Nephron (organoid): Measurements from ENCODE around the gene GNAZ.

Source experiments
- H3K27ac Mint-ChIP-seq, 3 experiments: 2 replicates each; pipeline ENCODE4 v1.8.0; 2020; ENCODE audit warnings: mixed read lengths in 3 of 3, mild to moderate bottlenecking in 2 of 3, moderate library complexity in 1 of 3
- H3K27me3 Mint-ChIP-seq: 2 replicates; pipeline ENCODE4 v1.8.0; 2021; ENCODE audit warnings: low read depth, mild to moderate bottlenecking, moderate library complexity, mixed read lengths
- H3K36me3 Mint-ChIP-seq: 2 replicates; pipeline ENCODE4 v1.8.0; 2020; ENCODE audit warnings: low read depth, mixed read lengths
- H3K4me1 Mint-ChIP-seq: 2 replicates; pipeline ENCODE4 v1.8.0; 2020; ENCODE audit warnings: mixed read lengths
- H3K4me3 Mint-ChIP-seq, 3 experiments: 2 replicates each; pipeline ENCODE4 v1.8.0; 2020; ENCODE audit warnings: mild to moderate bottlenecking in 3 of 3, mixed read lengths in 3 of 3, moderate library complexity in 2 of 3
- H3K9me3 Mint-ChIP-seq: 2 replicates; pipeline ENCODE4 v1.8.0; 2020; ENCODE audit warnings: mixed read lengths
- TF ChIP-seq, protein P1 (sequence below), 3 experiments: fragments of 200-600 bp; sonication (generic); IDR thresholded peaks; one replicate each; pipeline ENCODE4 v1.5.0; 2021; ENCODE audit warnings: antibody characterized with exemption in 3 of 3; ENCODE audit not compliant: unreplicated experiment in 3 of 3

The GNAZ gene

DNA sequence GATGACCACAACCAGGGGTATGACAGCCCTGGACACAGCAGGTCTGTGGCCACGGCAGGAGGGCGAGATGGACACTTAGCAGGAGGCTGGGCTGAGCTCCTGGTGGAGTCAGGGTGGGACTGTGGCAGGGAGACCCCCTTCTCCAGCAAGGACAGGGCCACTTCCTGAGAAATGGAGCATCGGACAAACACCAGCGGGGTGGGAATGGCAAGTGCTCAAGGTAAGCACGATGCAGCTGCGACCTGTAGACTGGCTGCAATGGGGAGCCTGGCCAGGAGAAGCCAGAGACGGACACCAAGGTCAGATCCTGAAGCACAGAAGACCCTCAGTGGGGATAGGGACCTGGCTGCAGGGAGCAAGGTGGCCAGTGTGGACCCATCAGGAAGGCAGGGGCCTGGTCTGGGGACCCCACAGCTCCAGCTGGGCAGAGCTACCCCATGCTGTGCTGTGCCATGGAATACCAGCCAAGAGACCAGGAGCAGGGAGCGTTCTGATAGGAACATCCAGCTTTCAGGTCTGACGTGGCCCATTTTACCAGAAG, 42.2 kb downstream of the GNAZ start:
- peaks cover 37% of the 10 kb centered on the region for H3K4me1 Mint-ChIP-seq
- H3K9me3 Mint-ChIP-seq = no peaks in the 10 kb centered on the region
- no peaks in the 10 kb centered on the region for H3K27me3 Mint-ChIP-seq
- TF ChIP-seq, protein P1, sequence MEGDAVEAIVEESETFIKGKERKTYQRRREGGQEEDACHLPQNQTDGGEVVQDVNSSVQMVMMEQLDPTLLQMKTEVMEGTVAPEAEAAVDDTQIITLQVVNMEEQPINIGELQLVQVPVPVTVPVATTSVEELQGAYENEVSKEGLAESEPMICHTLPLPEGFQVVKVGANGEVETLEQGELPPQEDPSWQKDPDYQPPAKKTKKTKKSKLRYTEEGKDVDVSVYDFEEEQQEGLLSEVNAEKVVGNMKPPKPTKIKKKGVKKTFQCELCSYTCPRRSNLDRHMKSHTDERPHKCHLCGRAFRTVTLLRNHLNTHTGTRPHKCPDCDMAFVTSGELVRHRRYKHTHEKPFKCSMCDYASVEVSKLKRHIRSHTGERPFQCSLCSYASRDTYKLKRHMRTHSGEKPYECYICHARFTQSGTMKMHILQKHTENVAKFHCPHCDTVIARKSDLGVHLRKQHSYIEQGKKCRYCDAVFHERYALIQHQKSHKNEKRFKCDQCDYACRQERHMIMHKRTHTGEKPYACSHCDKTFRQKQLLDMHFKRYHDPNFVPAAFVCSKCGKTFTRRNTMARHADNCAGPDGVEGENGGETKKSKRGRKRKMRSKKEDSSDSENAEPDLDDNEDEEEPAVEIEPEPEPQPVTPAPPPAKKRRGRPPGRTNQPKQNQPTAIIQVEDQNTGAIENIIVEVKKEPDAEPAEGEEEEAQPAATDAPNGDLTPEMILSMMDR (IDR thresholded peaks at IDR 0.05; ENCODE audit: unreplicated experiment in 3 of 3) = no peak
- H3K36me3 Mint-ChIP-seq = no peaks in the 10 kb centered on the region
- peak overlapping the region in 2 of 3 experiments; percentile 39 to 72 for H3K27ac Mint-ChIP-seq
- no peak overlapping the region for H3K4me3 Mint-ChIP-seq

DNA sequence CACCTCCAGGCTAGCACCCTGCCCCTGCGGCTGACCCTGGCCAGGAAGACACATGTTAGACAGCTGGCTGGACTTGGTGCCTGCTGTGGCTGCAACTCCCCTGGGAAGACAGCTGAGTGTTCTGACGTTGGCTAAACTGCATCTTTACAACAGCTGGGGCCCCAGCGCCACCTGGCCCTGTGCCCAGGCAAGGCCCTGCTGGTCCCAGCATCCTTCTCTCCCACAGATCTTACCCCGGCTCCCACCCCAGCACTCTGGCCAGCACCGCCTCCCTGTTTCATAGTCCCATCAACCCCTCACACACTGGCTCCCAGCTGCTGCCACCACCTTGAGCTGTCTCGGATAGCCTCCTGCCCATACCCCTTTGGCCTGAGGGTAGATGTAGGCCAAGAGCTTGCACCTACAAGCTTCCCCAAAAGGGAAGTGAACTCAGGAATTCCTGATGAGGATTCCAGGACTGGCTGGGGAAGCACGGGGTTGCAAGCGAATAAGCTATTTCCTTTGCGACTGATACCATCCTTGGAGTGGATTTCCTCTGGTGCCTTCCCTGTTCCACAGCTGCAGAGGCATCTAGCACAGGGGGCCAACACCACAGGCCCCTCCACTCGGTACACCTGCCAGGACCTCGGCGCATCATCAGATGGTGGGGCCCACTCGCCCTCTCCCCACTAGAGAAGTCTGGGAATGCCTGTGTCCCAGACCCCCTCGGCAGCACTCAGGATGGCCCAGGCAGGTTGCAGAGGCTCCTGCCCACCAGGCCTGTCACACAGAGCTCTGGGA, 42.9 kb downstream of the GNAZ start:
- Mint-ChIP-seq H3K4me1 (peaks cover 32% of the 10 kb centered on the region), H3K27ac (peak overlapping the region in 2 of 3 experiments; percentile 39 to 62), H3K36me3 (no peaks in the 10 kb centered on the region), H3K4me3 (no peak overlapping the region), H3K9me3 (no peaks in the 10 kb centered on the region), H3K27me3 (no peaks in the 10 kb centered on the region)
- TF ChIP-seq, protein P1 (IDR thresholded peaks at IDR 0.05; ENCODE audit: unreplicated experiment in 3 of 3) = no peak

DNA sequence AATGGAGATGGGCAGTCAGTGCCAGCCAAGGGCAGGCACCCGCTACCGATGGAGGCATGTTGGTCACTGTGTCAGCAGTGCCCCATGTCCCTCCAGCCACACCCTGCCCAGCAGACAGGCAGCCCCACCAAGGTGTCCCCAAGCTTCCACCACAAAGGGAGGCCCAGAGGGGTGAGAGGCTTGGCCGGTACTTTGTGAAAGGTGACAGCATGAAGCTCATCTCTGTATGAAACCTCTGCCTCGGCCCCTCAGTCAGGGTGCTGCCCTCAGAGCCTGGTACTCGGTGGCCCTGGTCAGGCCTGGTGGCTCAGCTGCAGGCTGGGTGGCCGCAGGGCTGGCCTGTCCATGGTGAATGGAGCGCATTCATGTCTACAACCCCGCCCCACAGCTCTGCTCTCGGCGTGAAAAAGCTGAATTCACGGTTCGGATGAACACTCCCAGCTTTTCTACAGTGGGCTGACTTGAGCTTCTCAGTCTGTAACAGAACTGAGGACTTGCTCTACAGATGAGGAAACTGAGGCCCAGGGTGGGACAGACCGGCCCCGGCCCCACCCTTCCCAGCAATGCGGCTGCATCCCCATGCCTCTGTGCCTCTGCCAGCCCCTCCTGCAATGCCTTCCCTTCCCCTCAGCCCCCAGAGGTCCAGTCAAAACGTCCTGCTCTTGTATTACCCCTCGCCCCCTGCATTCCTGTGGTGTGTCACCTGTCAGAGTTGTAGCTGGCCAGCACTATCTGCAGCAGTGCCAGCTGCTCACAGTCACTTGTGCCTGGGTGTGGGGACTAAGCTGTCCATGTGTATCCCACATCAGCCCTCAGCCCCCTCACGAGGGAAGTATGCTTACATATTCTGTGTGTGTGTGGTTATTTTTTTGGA, 43.8 kb downstream of the GNAZ start:
- TF ChIP-seq, protein P1 (IDR thresholded peaks at IDR 0.05; ENCODE audit: unreplicated experiment in 3 of 3) = no peak
- H3K36me3 Mint-ChIP-seq = no peaks in the 10 kb centered on the region
- H3K9me3 Mint-ChIP-seq = no peaks in the 10 kb centered on the region
- no peaks in the 10 kb centered on the region for H3K27me3 Mint-ChIP-seq
- H3K27ac Mint-ChIP-seq = no peak overlapping the region
- H3K4me1 Mint-ChIP-seq = peaks cover 25% of the 10 kb centered on the region
- H3K4me3 Mint-ChIP-seq = peak overlapping the region in 1 of 3 experiments; percentile 41

DNA sequence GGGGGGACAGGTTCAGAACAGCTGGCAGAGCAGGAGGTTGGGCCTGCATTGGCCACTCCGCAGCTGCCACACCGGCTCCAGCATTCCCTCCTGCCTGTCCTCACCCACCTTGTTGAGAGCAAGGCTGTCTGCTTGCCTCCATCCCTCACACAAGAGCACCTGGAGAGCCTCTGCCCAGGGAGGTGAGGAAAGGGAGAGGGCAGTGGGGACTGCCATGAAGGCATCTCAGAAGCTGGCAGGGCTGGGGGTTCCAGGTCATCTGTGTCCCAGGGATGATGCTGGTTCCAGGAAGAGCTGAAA, 44.4 kb downstream of the GNAZ start:
- Mint-ChIP-seq H3K9me3 (no peaks in the 10 kb centered on the region), H3K27ac (no peak overlapping the region), H3K4me1 (peaks cover 25% of the 10 kb centered on the region), H3K36me3 (no peaks in the 10 kb centered on the region), H3K27me3 (no peaks in the 10 kb centered on the region), H3K4me3 (peak overlapping the region in 1 of 3 experiments; percentile 41)
- TF ChIP-seq, protein P1 (IDR thresholded peaks at IDR 0.05; ENCODE audit: unreplicated experiment in 3 of 3) = no peak

DNA sequence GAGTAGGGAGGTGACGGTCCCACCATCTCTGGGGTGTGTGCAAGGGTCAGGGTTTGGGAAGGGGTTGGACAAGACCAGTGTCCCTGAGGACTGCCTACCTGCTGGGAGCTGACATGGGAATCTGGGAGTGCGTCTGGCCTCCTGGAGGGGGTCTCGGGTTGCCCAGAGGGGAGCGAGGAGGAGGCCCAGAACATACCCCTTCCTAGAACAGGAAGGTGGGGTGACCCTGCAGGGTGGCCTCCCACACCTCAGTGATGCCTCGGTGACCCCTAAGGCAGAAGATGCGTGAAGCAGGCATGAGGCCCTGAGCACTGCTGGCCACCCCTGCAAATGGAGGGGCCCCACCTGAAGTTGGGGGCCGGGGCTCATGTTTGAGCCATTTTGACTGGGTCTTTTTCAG, 45.0 kb downstream of the GNAZ start:
- Mint-ChIP-seq H3K27me3 (no peaks in the 10 kb centered on the region), H3K36me3 (no peaks in the 10 kb centered on the region), H3K4me1 (peaks cover 25% of the 10 kb centered on the region), H3K27ac (no peak overlapping the region), H3K9me3 (no peaks in the 10 kb centered on the region), H3K4me3 (no peak overlapping the region)
- TF ChIP-seq, protein P1 (IDR thresholded peaks at IDR 0.05; ENCODE audit: unreplicated experiment in 3 of 3) = no peak
